Endothelial cell of umbilical vein (primary cell): ENCODE results near the gene AKAP8L. TPM values are rescaled to one million over a fixed set of nuclear protein-coding genes. Genes with fewer than 3 reads are reported as not detected.

Experiments used
- BruUV-seq: library from RNA; stranded (reverse); fragments of 400-500 nt; replicated peaks from 2 replicates; lab custom pipeline; 2021; lab: Mats Ljungman, UMichigan
- CTCF ChIA-PET: fragments of 300-600, 350-600 bp; sonication (Branson Sonifier 250); formaldehyde crosslinking; loops from one replicate; lab custom pipeline; 2021; ENCODE audit warnings: antibody characterized with exemption, inconsistent platforms; lab: Charles Lee
- POLR2A ChIA-PET: fragments of 300-600, 350-600 bp; sonication (Branson Sonifier 250); formaldehyde crosslinking; loops from one replicate; lab custom pipeline; 2021; ENCODE audit warnings: antibody characterized with exemption, inconsistent platforms; lab: Charles Lee
- DNase-seq: peaks from one replicate; pipeline ENCODE4 v3.0.0-alpha.2; 2011; ENCODE audit warnings: low read depth, low spot score
- FAIRE-seq: peaks from 2 replicates; lab custom pipeline; 2011; peaks lifted over from hg19 to GRCh38; lab: Jason Lieb, UNC
- H2AFZ ChIP-seq: 2 replicates; pipeline ENCODE4 v1.6.0; 2012; ENCODE audit warnings: low read depth, low read length, control low read depth, inconsistent platforms
- H3K27ac ChIP-seq: 2 replicates; pipeline ENCODE4 v1.5.1; 2011; ENCODE audit warnings: low read depth, mild to moderate bottlenecking, control low read depth, low read length, moderate library complexity; ENCODE audit not compliant: insufficient read depth
- H3K27me3 ChIP-seq, 2 experiments: 2 replicates each; pipeline versions ENCODE4 v1.6.0 to v1.6.1; 2011; ENCODE audit warnings: low read length in 2 of 2, mixed read lengths in 1 of 2; ENCODE audit not compliant: control insufficient read depth in 2 of 2, insufficient read depth in 2 of 2
- H3K36me3 ChIP-seq, 2 experiments: 2 replicates in 1 of 2; 3 replicates in 1 of 2; pipeline ENCODE4 v1.5.1; 2011; ENCODE audit warnings: low read length in 2 of 2, mild to moderate bottlenecking in 1 of 2, moderate library complexity in 1 of 2; ENCODE audit not compliant: control insufficient read depth in 2 of 2, insufficient read depth in 2 of 2; ENCODE audit errors: extremely low read depth in 1 of 2
- H3K4me1 ChIP-seq: 3 replicates; pipeline ENCODE4 v1.5.1; 2011; ENCODE audit warnings: mild to moderate bottlenecking, low read length; ENCODE audit not compliant: control insufficient read depth, insufficient read depth; ENCODE audit errors: extremely low read depth
- H3K4me2 ChIP-seq: 2 replicates; pipeline ENCODE4 v1.6.1; 2011; ENCODE audit warnings: low read length, control low read depth, mixed read lengths; ENCODE audit not compliant: insufficient read depth
- H3K4me3 ChIP-seq, 3 experiments: fragments of 200-600 bp in 1 of 3; sonication (generic), shearing (Covaris generic) in 1 of 3; replicated peaks in 1 of 3; 2 replicates each; pipeline ENCODE4 v1.5.1; 2011 to 2016; ENCODE audit warnings: control low read depth in 3 of 3, low read length in 3 of 3, mild to moderate bottlenecking in 2 of 3, inconsistent platforms in 1 of 3, low read depth in 1 of 3, moderate library complexity in 1 of 3; ENCODE audit not compliant: insufficient read depth in 1 of 3
- H3K79me2 ChIP-seq: 2 replicates; pipeline ENCODE4 v1.6.0; 2012; ENCODE audit warnings: low read length, inconsistent platforms; ENCODE audit not compliant: control insufficient read depth, insufficient read depth
- H3K9ac ChIP-seq: replicated peaks from 2 replicates; pipeline ENCODE3; 2011; ENCODE audit warnings: low read length, control low read depth; ENCODE audit not compliant: insufficient read depth; ENCODE audit errors: extremely low read depth
- H3K9me1 ChIP-seq: replicated peaks from 3 replicates; pipeline ENCODE4 v1.6.0; 2011; ENCODE audit warnings: mild to moderate bottlenecking, low read length; ENCODE audit not compliant: control insufficient read depth, insufficient read depth; ENCODE audit errors: extremely low read depth
- H3K9me3 ChIP-seq: replicated peaks from 2 replicates; pipeline ENCODE4 v1.5.1; 2012; ENCODE audit warnings: low read length, inconsistent platforms; ENCODE audit not compliant: control insufficient read depth, insufficient read depth
- H4K20me1 ChIP-seq: replicated peaks from 2 replicates; pipeline ENCODE3; 2011; ENCODE audit warnings: mild to moderate bottlenecking, low read length; ENCODE audit not compliant: control insufficient read depth, insufficient read depth; ENCODE audit errors: extremely low read depth
- CTCF ChIP-seq, 2 donors: IDR thresholded peaks; 1 replicate in 1 of 2; 2 replicates in 1 of 2; pipeline ENCODE4 v1.5.1; 2011; ENCODE audit warnings: low read length in 2 of 2, mild to moderate bottlenecking in 2 of 2, moderate library complexity in 2 of 2, control low read depth in 1 of 2, inconsistent platforms in 1 of 2, low read depth in 1 of 2; ENCODE audit not compliant: insufficient read depth in 1 of 2; ENCODE audit errors: extremely low read depth in 1 of 2
- EZH2 ChIP-seq: IDR thresholded peaks from 2 replicates; pipeline ENCODE4 v1.6.1; 2012; ENCODE audit warnings: borderline replicate concordance, low read depth, mild to moderate bottlenecking, moderate library complexity, low read length, inconsistent platforms; ENCODE audit not compliant: severe bottlenecking
- FOS ChIP-seq: IDR thresholded peaks from 2 replicates; pipeline ENCODE4 v1.6.1; 2011; ENCODE audit warnings: mild to moderate bottlenecking, low read length, moderate library complexity, borderline replicate concordance; ENCODE audit not compliant: insufficient read depth
- GATA2 ChIP-seq: IDR thresholded peaks from 2 replicates; pipeline ENCODE4 v1.7.0; 2011; ENCODE audit warnings: low read depth, mild to moderate bottlenecking, moderate library complexity, mixed read lengths, low read length; ENCODE audit not compliant: insufficient read length, insufficient read depth
- JUN ChIP-seq: IDR thresholded peaks from 2 replicates; pipeline ENCODE4 v1.6.1; 2011; ENCODE audit warnings: borderline replicate concordance, low read depth; ENCODE audit not compliant: insufficient read length, insufficient read depth
- MAX ChIP-seq: IDR thresholded peaks from 2 replicates; pipeline ENCODE4 v1.6.1; 2011; ENCODE audit not compliant: insufficient read depth, insufficient read length
- MYC ChIP-seq: IDR thresholded peaks from one replicate; pipeline ENCODE4 v1.6.1; 2011; ENCODE audit warnings: mild to moderate bottlenecking, low read depth, low read length
- POLR2A ChIP-seq: IDR thresholded peaks from 2 replicates; pipeline ENCODE4 v1.6.1; 2012; ENCODE audit warnings: low read depth, mild to moderate bottlenecking, control low read depth, low read length
- POLR2AphosphoS5 ChIP-seq: IDR thresholded peaks from 2 replicates; pipeline ENCODE4 v1.6.1; 2012; ENCODE audit warnings: low read depth, mild to moderate bottlenecking, control low read depth, low read length, moderate library complexity; ENCODE audit not compliant: insufficient read depth
- dilution Hi-C: fragments of 300-500 bp; cut with MboI; formaldehyde crosslinking; loops from one replicate; pipeline ENCODE4 v1.15.0; 2019; ENCODE audit warnings: low sequenced_read_pairs; ENCODE audit not compliant: extremely low pct_ligation_motif_present
- intact Hi-C: fragments of 100-400 bp; cut with micrococcal nuclease; formaldehyde crosslinking; loops from one replicate; pipeline ENCODE4 v1.10.0; 2022
- polyA plus RNA-seq, 4 experiments: library from polyadenylated mRNA; depleted of rRNA in 3 of 4; stranded (reverse) in 3 of 4; unstranded in 1 of 4; fragments of >200 nt; gene quantifications; 2 replicates each; pipeline versions ENCODE4 v1.2.1 to v1.2.3, GENCODE V29; 2011 to 2012; ENCODE audit warnings: missing spikeins in 1 of 4
- total RNA-seq: library from RNA; stranded (reverse); gene quantifications from 2 replicates; pipeline ENCODE4 v1.2.3, GENCODE V29; 2021

The AKAP8L gene
- total and polyA plus RNA-seq, 2 donors (not counting 3 experiments of a cell fraction or from before 2014, with no cell fraction given), result 63.9 to 99.6 TPM

DNA sequence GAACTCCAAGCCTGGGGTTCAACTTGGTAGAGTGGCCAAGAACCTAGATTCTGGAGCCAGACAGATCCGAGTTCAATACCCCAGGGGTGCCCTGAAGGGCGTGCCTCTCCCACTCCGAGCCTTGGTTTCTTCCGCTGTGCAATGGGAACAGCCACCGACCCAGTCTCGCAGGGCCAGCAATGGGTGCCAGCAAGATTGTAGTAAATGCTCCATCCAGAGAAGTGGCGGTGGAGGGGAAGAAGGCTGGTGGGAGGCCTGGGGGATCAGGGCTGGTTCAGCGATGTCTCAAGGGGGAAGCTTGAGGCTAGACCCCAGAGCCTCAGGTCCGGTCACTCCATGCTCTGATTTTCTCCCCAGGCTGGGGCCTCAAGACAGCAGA is 26.4 kb upstream of the AKAP8L start:
- no peak overlapping the region for H3K4me2 ChIP-seq
- TF ChIP-seq CTCF (IDR thresholded peaks at IDR 0.05; ENCODE audit: extremely low read depth in 1 of 2, insufficient read depth in 1 of 2, low read depth in 1 of 2, low read length in 2 of 2), result no peak
- TF ChIP-seq FOS, result no peak
- no peak for TF ChIP-seq EZH2
- no peak for TF ChIP-seq MYC
- TF ChIP-seq JUN, result no peak
- no peak for TF ChIP-seq GATA2
- TF ChIP-seq POLR2AphosphoS5, result no peak
- TF ChIP-seq POLR2A, result no peak
- TF ChIP-seq MAX, result no peak
- CTCF ChIA-PET, result no interaction called here
- H3K4me1 ChIP-seq, result peaks cover 8% of the 10 kb centered on the region
- no peaks in the 10 kb centered on the region for H3K27me3 ChIP-seq
- no peak overlapping the region for H3K9ac ChIP-seq
- POLR2A ChIA-PET, result no interaction called here
- H3K9me3 ChIP-seq, result no peaks in the 10 kb centered on the region
- no peak overlapping the region for H2AFZ ChIP-seq
- H3K9me1 ChIP-seq, result no peaks in the 10 kb centered on the region
- H4K20me1 ChIP-seq, result no peaks in the 10 kb centered on the region
- no peaks in the 10 kb centered on the region for H3K79me2 ChIP-seq
- dilution Hi-C loops (no loop called here), intact Hi-C loops (no loop called here)
- no TSS peak for BruUV-seq
- no peak for FAIRE-seq
- H3K36me3 ChIP-seq, result no peaks in the 10 kb centered on the region
- DNase-seq, result no peak
- no peak overlapping the region for H3K27ac ChIP-seq
- no peak overlapping the region for H3K4me3 ChIP-seq
